Measurements from ENCODE around the gene RIBC1.
"Not testable (repeated sequence)": the region's sequence is repeated elsewhere in the genome, so short reads cannot be mapped to it uniquely, and the experiment has no call there.

Gene RIBC1

DNA sequence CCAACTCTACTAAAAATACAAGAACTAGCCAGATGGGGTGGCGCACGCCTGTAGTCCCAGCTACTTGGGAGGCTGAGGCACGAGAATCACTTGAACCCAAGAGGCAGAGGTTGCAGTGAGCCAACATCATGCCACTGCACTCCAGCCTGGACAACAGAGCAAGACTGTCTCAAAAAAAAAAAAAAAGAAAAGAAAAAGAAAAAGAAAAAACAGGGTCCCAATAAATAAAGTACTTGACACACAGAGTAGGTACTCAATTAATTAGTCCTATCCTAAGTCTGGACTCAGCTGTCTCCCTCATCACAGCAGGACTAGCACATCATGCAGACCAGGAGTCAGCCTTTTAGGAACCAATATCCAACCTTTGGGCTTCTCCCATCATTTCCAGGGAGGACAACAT, 2.3 kb upstream of the RIBC1 start:
- ATAC-seq (replicated peaks); H3K27me3 Mint-ChIP-seq; DNase-seq; H3K9me3 Mint-ChIP-seq: not testable (repeated sequence)
- H3K4me3 Mint-ChIP-seq = peak overlapping the region; percentile 41 to 94
- H3K36me3 Mint-ChIP-seq (ENCODE audit: insufficient read depth) = peaks cover 24% of the 10 kb centered on the region
- peak overlapping the region in 1 of 2 donors; percentile 96 for H3K27ac Mint-ChIP-seq
- peaks cover 17 to 25% of the 10 kb centered on the region in 2 donors for H3K4me1 Mint-ChIP-seq (ENCODE audit: low read depth in 2 of 2)

- Mint-ChIP-seq H3K27me3 (no peaks in the 10 kb centered on the region), H3K4me1 (ENCODE audit: low read depth in 2 of 2) (peaks cover 17 to 25% of the 10 kb centered on the region in 2 donors), H3K27ac (peak overlapping the region; percentile 96 to 99), H3K4me3 (peak overlapping the region; percentile 84 to 94), H3K9me3 (no peaks in the 10 kb centered on the region), H3K36me3 (ENCODE audit: insufficient read depth) (peaks cover 22% of the 10 kb centered on the region)
- ATAC-seq (replicated peaks) = no peak
- DNase-seq = no peak
Observed at GRCh38 chrX:53421125-53421524, 1.5 kb upstream of the RIBC1 start.

DNA sequence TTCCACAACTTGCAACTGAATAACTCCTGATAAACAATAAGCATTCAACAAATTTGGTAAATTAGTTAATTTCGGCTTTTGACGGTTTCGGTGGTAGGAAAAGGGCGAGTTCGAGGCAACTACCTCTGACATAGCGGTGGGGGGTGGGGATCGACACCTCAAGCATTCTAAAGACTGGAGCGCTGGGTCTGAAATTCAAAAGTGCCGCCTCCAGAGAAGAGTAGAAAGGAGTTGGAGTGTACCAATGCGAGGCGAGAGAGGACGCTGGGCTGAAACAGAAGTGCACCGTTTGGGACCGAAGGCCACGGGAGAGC, 944 bp upstream of the RIBC1 start:
- Mint-ChIP-seq H3K4me1 (ENCODE audit: low read depth in 2 of 2) (peaks cover 17 to 25% of the 10 kb centered on the region in 2 donors), H3K9me3 (no peaks in the 10 kb centered on the region), H3K27ac (peak overlapping the region; percentile 96 to 99), H3K4me3 (peak overlapping the region; percentile 84 to 94), H3K27me3 (no peaks in the 10 kb centered on the region), H3K36me3 (ENCODE audit: insufficient read depth) (peaks cover 17% of the 10 kb centered on the region)
- ATAC-seq (replicated peaks) = peak; percentile 21
- no peak for DNase-seq

DNA sequence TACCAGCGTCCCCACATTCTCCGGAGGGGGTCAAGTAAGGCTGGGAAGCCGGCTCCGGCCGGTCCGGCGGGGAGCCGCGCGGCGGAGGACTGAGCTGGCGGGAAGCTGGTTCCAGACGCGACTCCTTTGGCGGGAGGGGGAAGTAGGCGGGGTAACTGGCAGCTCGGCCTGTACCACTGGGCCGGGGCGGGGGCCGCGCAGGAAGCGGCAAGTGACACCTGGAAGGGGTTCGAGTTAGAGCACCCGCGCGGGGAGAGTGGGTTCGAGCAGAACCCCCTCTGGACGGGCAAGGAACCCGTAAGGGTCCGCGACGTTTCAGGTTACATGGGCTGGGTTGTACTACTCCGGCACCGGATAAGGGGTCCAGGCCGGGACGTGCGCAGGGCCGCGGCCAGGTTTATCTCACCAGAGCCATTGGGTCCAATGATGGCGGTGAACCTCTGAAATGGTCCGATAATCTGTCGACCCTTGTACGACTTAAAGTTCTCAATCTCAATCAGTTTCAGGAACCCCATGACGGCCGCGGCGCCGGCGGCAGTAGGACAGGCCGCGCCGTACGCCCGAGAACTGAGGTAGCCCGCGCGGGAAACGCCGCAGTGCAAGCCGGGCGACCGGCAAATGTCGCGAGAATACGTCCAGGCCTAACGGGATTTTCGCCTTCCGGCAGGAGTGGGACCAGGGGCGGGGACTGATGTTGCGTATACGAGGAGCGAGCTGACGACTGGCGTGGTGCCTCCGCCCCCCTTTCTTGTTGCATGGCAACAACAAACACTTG, 400 bp upstream of the RIBC1 start, which contains the start of gene SMC1A:
SMC1A (minus strand) TSS at position 569 of the 775 bp plus-strand sequence; CDS start at position 515, 54 bp downstream.
- H3K4me1 Mint-ChIP-seq (ENCODE audit: low read depth in 2 of 2) = peaks cover 17 to 25% of the 10 kb centered on the region in 2 donors
- no peaks in the 10 kb centered on the region for H3K27me3 Mint-ChIP-seq
- DNase-seq (peak; percentile 92 to 93 (median 92)), ATAC-seq (replicated peaks) (peak; percentile 86)
- peak within 1 kb of the TSS; percentile 84 to 94 for H3K4me3 Mint-ChIP-seq
- peaks cover 15% of the 10 kb centered on the region for H3K36me3 Mint-ChIP-seq (ENCODE audit: insufficient read depth)
- no peaks in the 10 kb centered on the region for H3K9me3 Mint-ChIP-seq
- H3K27ac Mint-ChIP-seq = peak within 1 kb of the TSS; percentile 96 to 99

GRCh38 chrX:53429755-53430154, 7.1 kb downstream of the RIBC1 start:
- Mint-ChIP-seq H3K4me3 (no peak overlapping the region), H3K9me3 (no peaks in the 10 kb centered on the region), H3K27me3 (no peaks in the 10 kb centered on the region), H3K27ac (peak overlapping the region; percentile 23 to 51), H3K36me3 (ENCODE audit: insufficient read depth) (peaks cover 9% of the 10 kb centered on the region), H3K4me1 (ENCODE audit: low read depth in 2 of 2) (peaks cover 10% of the 10 kb centered on the region in 2 donors)
- DNase-seq (no peak), ATAC-seq (replicated peaks) (no peak)

DNA sequence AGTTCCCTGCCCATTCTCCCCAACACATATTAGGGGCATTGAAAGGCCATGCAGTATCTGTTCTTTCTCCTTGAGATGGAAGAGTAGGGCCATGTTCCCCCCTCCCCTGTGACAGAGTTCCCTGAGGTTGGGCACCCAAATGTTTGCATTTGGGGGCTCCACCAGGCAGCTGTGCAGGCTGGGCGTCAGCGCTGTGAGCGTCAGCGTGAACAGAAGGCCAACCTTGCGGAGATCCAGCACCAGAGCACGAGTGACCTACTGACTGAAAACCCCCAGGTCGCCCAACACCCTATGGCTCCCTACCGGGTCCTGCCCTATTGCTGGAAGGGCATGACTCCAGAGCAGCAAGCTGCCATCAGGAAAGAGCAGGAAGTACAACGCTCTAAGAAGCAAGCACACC, 7.6 kb downstream of the RIBC1 start:
- Mint-ChIP-seq H3K9me3 (no peaks in the 10 kb centered on the region), H3K27me3 (no peaks in the 10 kb centered on the region), H3K4me1 (ENCODE audit: low read depth in 2 of 2) (peaks cover 10% of the 10 kb centered on the region in 2 donors), H3K27ac (peak overlapping the region in 1 of 2 donors; percentile 23), H3K4me3 (no peak overlapping the region), H3K36me3 (ENCODE audit: insufficient read depth) (peaks cover 11% of the 10 kb centered on the region)
- no peak for ATAC-seq (replicated peaks)
- DNase-seq = no peak

GRCh38 chrX:53433651-53434639, 11.3 kb downstream of the RIBC1 start, which contains the start of gene HSD17B10:
Gene HSD17B10, minus strand, starts transcription at chrX:53434370. Its CDS starts 25 bp downstream, at chrX:53434345.
- H3K4me1 Mint-ChIP-seq (ENCODE audit: low read depth in 2 of 2) = peaks cover 10 to 13% of the 10 kb centered on the region in 2 donors
- H3K27me3 Mint-ChIP-seq = no peaks in the 10 kb centered on the region

DNA sequence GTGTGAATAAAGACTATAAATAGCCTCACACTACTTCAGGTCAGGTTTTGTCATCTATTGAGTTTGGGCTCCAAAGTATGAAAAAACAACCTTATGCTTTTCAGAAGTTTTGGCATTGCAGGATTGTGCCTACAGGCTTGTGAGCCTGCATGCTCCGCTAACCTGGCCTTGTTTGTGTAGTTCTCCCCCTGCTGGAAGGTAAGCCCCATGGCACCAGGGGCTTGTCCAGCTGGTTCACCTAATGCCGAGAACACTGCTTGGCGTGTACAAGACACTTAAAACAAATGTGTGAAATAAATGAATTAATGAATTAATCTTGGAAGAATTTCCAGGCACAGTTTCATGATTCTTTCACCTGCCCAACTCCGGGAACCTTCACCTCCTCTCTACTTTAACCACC, 13.3 kb downstream of the RIBC1 start:
- ATAC-seq (replicated peaks) (peak; percentile 66), DNase-seq (peak; percentile 56 to 58 (median 57))
- Mint-ChIP-seq H3K36me3 (ENCODE audit: insufficient read depth) (peaks cover 7% of the 10 kb centered on the region), H3K4me3 (no peak overlapping the region), H3K27ac (no peak overlapping the region), H3K9me3 (no peaks in the 10 kb centered on the region), H3K27me3 (no peaks in the 10 kb centered on the region), H3K4me1 (ENCODE audit: low read depth in 2 of 2) (peaks cover 10 to 14% of the 10 kb centered on the region in 2 donors)

More at GRCh38 chrX:53433651-53434639, 11.3 kb downstream of the RIBC1 start, which contains the start of gene HSD17B10:
- no peaks in the 10 kb centered on the region for H3K9me3 Mint-ChIP-seq
- ATAC-seq (replicated peaks) (peak; percentile 98), DNase-seq (peak; percentile 76 to 79 (median 76))
- peaks cover 11% of the 10 kb centered on the region for H3K36me3 Mint-ChIP-seq (ENCODE audit: insufficient read depth)
- H3K4me3 Mint-ChIP-seq = peak within 1 kb of the TSS; percentile 85 to 93
- H3K27ac Mint-ChIP-seq = peak within 1 kb of the TSS; percentile 93 to 97

DNA sequence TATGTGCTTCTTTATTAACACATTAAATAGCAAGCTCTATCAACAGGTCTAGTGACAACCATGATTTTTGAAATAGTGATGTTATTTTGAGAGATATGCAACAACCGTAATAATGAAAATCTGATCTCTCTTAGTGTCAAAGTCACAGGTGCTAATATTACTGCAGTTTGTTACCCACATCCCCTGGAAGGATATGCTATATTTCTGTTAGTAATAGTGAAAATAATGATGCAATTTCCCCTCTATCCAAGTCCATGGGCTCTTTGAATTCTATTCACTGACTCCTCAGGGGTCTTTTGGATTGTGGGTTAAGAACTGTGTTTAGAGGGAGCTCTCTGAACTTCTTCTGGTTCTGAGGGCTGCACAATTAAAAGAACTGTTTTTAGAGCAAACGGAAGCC, 14.5 kb downstream of the RIBC1 start:
- Mint-ChIP-seq H3K36me3 (ENCODE audit: insufficient read depth) (peaks cover 7% of the 10 kb centered on the region), H3K4me3 (no peak overlapping the region), H3K27me3 (no peaks in the 10 kb centered on the region), H3K27ac (no peak overlapping the region), H3K9me3 (no peaks in the 10 kb centered on the region), H3K4me1 (ENCODE audit: low read depth in 2 of 2) (peaks cover 10 to 20% of the 10 kb centered on the region in 2 donors)
- DNase-seq (no peak), ATAC-seq (replicated peaks) (no peak)

DNA sequence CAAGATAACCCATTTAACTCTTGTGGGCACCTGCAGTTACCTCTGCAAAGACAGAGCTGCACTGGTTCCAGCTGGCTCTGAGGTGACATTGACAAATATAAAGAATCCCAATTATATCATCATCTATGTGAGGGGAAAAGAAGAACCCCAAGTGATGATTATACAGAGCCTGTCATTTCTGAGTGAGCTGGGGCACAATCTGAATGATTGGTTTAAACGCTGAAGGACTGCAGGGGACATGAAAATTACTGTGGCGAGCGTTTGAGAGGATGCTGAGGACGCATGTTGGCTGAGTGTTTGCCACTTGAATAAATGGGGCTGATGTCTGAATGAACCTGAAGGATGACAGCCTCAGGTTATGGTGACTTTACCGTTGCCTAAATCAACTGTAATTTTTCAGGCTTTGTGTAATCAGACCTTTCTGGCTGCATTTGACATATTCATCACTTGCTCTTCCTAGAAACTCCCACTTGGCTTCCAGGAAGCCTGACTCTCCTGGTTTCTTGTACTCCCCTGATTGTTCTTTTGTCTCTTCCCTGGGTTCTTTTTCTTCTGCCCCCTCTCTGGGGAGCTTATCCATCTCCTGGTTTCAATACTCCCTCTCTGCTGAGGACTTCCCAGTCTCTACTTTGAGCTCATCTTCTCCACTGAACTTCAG, 15.6 kb downstream of the RIBC1 start:
- no peak overlapping the region for H3K4me3 Mint-ChIP-seq
- peaks cover 7% of the 10 kb centered on the region for H3K36me3 Mint-ChIP-seq (ENCODE audit: insufficient read depth)
- DNase-seq (no peak), ATAC-seq (replicated peaks) (no peak)
- no peaks in the 10 kb centered on the region for H3K27me3 Mint-ChIP-seq
- no peak overlapping the region for H3K27ac Mint-ChIP-seq
- H3K9me3 Mint-ChIP-seq = no peaks in the 10 kb centered on the region
- H3K4me1 Mint-ChIP-seq (ENCODE audit: low read depth in 2 of 2) = peaks cover 10 to 20% of the 10 kb centered on the region in 2 donors

DNA sequence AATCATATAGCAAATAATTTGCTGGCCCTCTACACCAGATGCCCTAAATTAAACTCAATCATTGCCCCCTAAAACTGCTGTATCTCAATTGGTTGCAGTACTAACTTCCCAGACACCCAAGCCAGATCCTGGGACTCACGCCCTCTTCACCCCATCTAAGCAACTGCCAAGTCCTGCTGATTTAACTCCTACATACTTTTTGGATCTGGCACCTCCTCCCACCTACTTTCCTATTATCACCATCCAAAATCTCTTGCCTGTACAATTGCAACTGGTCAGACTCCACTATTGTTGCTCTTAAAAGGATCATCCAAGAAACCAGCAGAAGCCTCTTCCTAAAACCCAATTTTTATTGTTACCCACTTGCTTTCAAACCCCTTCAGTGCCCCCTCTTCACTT, 16.2 kb downstream of the RIBC1 start:
- Mint-ChIP-seq H3K4me1 (ENCODE audit: low read depth in 2 of 2) (peaks cover 9 to 17% of the 10 kb centered on the region in 2 donors), H3K36me3 (ENCODE audit: insufficient read depth) (peaks cover 7% of the 10 kb centered on the region), H3K9me3 (no peaks in the 10 kb centered on the region), H3K27me3 (no peaks in the 10 kb centered on the region), H3K27ac (no peak overlapping the region), H3K4me3 (no peak overlapping the region)
- ATAC-seq (replicated peaks) (no peak), DNase-seq (no peak)

- Mint-ChIP-seq H3K4me1 (ENCODE audit: low read depth in 2 of 2) (peaks cover 0 to 9% of the 10 kb centered on the region in 2 donors), H3K9me3 (no peaks in the 10 kb centered on the region), H3K4me3 (peak overlapping the region; percentile 67 to 76), H3K27ac (peak overlapping the region in 1 of 2 donors; percentile 67), H3K36me3 (ENCODE audit: insufficient read depth) (no peaks in the 10 kb centered on the region), H3K27me3 (no peaks in the 10 kb centered on the region)
- ATAC-seq (replicated peaks) = no peak
- no peak for DNase-seq
Observed at GRCh38 chrX:53440101-53440500, 17.4 kb downstream of the RIBC1 start.
